Activated CD8-positive, alpha-beta memory T cell treated with anti-CD3 and anti-CD28 coated beads, Interleukin-2, amount 50 U/mL, for 4 hours (primary cell): ENCODE results near the gene NLRP13.
"Not testable (repeated sequence)": the region's sequence is repeated elsewhere in the genome, so short reads cannot be mapped to it uniquely, and the experiment has no call there.

ENCODE experiments used
- DNase-seq: peaks from one replicate; pipeline ENCODE4 v3.0.0-alpha.2; 2020

Gene NLRP13

GRCh38 chr19:55931936-55932386 lies at the start of gene NLRP13:
Gene NLRP13 (minus strand): TSS chr19:55932336. CDS start chr19:55932311, 25 bp downstream.
- no peak for DNase-seq

- DNase-seq: no peak
Observed at GRCh38 chr19:55980415-55980814, 48.3 kb upstream of the NLRP13 start.

- no peak for DNase-seq
Observed at GRCh38 chr19:55973982-55974381, 41.8 kb upstream of the NLRP13 start.

GRCh38 chr19:55962186-55962585 lies 30.1 kb upstream of the NLRP13 start:
- no peak for DNase-seq

GRCh38 chr19:55959996-55960675 lies 28.0 kb upstream of the NLRP13 start:
- no peak for DNase-seq

GRCh38 chr19:55958356-55958755 lies 26.2 kb upstream of the NLRP13 start:
- no peak for DNase-seq

- DNase-seq: no peak
Observed at GRCh38 chr19:55956431-55956830, 24.3 kb upstream of the NLRP13 start.

GRCh38 chr19:55950566-55950965 lies 18.4 kb upstream of the NLRP13 start:
- not testable (repeated sequence) for DNase-seq

- no peak for DNase-seq
Observed at GRCh38 chr19:55947532-55947931, 15.4 kb upstream of the NLRP13 start, which contains the start of gene NLRP8. Gene NLRP8 (plus strand): TSS chr19:55947832.

- no peak for DNase-seq
Observed at GRCh38 chr19:55940306-55940705, 8.2 kb upstream of the NLRP13 start.

GRCh38 chr19:55939206-55939605 lies 7.1 kb upstream of the NLRP13 start:
- DNase-seq: no peak

GRCh38 chr19:55935206-55935605 lies 3.1 kb upstream of the NLRP13 start:
- no peak for DNase-seq

- DNase-seq: no peak
Observed at GRCh38 chr19:55930996-55931515, 1.1 kb downstream of the NLRP13 start.

GRCh38 chr19:55929258-55929657 lies 2.9 kb downstream of the NLRP13 start:
- not testable (repeated sequence) for DNase-seq

GRCh38 chr19:55927991-55928390 lies 4.1 kb downstream of the NLRP13 start:
- DNase-seq: no peak

GRCh38 chr19:55923556-55923955 lies 8.6 kb downstream of the NLRP13 start:
- no peak for DNase-seq

- DNase-seq: no peak
Observed at GRCh38 chr19:55913643-55914268, 18.4 kb downstream of the NLRP13 start.

GRCh38 chr19:55912916-55913315 lies 19.2 kb downstream of the NLRP13 start:
- no peak for DNase-seq

- DNase-seq: no peak
Observed at GRCh38 chr19:55909801-55910200, 22.3 kb downstream of the NLRP13 start.

GRCh38 chr19:55907746-55908145 lies 24.4 kb downstream of the NLRP13 start:
- DNase-seq: no peak

GRCh38 chr19:55907286-55907685 lies 24.9 kb downstream of the NLRP13 start:
- no peak for DNase-seq

- DNase-seq: no peak
Observed at GRCh38 chr19:55902080-55902751, 29.9 kb downstream of the NLRP13 start.

GRCh38 chr19:55901369-55902079 lies 30.6 kb downstream of the NLRP13 start:
- no peak for DNase-seq
